Measurements from ENCODE around the gene RTKN2. TPM values are rescaled to one million over a fixed set of nuclear protein-coding genes. Genes with fewer than 3 reads are reported as not detected.

Gene RTKN2
- total and polyA plus RNA-seq, 2 of the 4 experiments (the other 2 are of a cell fraction), result 0.75 to 0.90 TPM

- H3K4ac ChIP-seq (ENCODE audit: low read depth, low read length), result no peak overlapping the region
- H3K9me1 ChIP-seq (ENCODE audit: insufficient read depth, low read length), result no peaks in the 10 kb centered on the region
- ATAC-seq (ENCODE audit: low read depth), result no peak
- no peak overlapping the region for H2AK9ac ChIP-seq (replicated peaks; ENCODE audit: low read depth, low read length, poor library complexity)
- H2BK15ac ChIP-seq (ENCODE audit: low read depth, low read length), result 0 out of 3 replicates have a peak overlapping the region, but pooled peaks have one; percentile 48
- H2AK5ac ChIP-seq (ENCODE audit: low read depth, low read length), result peak overlapping the region; percentile 31; the same call in 1 of the 2 replicates
- TF ChIP-seq MXI1 (IDR thresholded peaks at IDR 0.05; ENCODE audit: borderline replicate concordance, low read depth, low read length) (no peak), RCOR1 (IDR thresholded peaks at IDR 0.05; ENCODE audit: insufficient replicate concordance, low read length) (no peak), CHD1 (IDR thresholded peaks at IDR 0.05; ENCODE audit: low read depth, low read length) (no peak), BHLHE40 (IDR thresholded peaks at IDR 0.05; ENCODE audit: low read depth, low read length) (no peak), USF2 (IDR thresholded peaks at IDR 0.05; ENCODE audit: low read depth, low read length) (no peak), RAD21 (IDR thresholded peaks at IDR 0.05; ENCODE audit: low read length) (no peak), SMC3 (IDR thresholded peaks at IDR 0.05; ENCODE audit: low read depth, low read length) (no peak), MAZ (IDR thresholded peaks at IDR 0.05; ENCODE audit: borderline replicate concordance, low read depth, low read length) (no peak), RFX5 (IDR thresholded peaks at IDR 0.05; ENCODE audit: low read depth, low read length) (no peak), NFE2L2 (IDR thresholded peaks at IDR 0.05; ENCODE audit: low read depth, low read length) (no peak)
- TF ChIP-seq, protein P1, sequence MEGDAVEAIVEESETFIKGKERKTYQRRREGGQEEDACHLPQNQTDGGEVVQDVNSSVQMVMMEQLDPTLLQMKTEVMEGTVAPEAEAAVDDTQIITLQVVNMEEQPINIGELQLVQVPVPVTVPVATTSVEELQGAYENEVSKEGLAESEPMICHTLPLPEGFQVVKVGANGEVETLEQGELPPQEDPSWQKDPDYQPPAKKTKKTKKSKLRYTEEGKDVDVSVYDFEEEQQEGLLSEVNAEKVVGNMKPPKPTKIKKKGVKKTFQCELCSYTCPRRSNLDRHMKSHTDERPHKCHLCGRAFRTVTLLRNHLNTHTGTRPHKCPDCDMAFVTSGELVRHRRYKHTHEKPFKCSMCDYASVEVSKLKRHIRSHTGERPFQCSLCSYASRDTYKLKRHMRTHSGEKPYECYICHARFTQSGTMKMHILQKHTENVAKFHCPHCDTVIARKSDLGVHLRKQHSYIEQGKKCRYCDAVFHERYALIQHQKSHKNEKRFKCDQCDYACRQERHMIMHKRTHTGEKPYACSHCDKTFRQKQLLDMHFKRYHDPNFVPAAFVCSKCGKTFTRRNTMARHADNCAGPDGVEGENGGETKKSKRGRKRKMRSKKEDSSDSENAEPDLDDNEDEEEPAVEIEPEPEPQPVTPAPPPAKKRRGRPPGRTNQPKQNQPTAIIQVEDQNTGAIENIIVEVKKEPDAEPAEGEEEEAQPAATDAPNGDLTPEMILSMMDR (conservative IDR thresholded peaks at IDR 0.05; ENCODE audit: low read depth, low read length), result no peak
- no TSS peak for BruUV-seq (replicated peaks)
- CTCF ChIA-PET, result no interaction called here
- in situ Hi-C loops (cut with MboI; ENCODE audit: low sequenced_read_pairs) (no loop called here), intact Hi-C loops (cut with micrococcal nuclease) (no loop called here), dilution Hi-C loops (cut with HindIII; ENCODE audit: low sequenced_read_pairs, unreplicated experiment) (no loop called here)
- H3K18ac ChIP-seq (ENCODE audit: low read depth, low read length), result peak overlapping the region; percentile 77; the same call in 1 of the 2 replicates
- POLR2A ChIA-PET (ENCODE audit: unreplicated experiment), result no interaction called here
- H4K91ac ChIP-seq (ENCODE audit: insufficient read depth, low read depth, low read length), result peak overlapping the region; percentile 16; the same call in 1 of the 2 replicates
- H3K4me3 ChIP-seq (ENCODE audit: insufficient read depth, low read depth, low read length), result no peak overlapping the region
- no peak overlapping the region for H3K9ac ChIP-seq (ENCODE audit: low read depth, low read length)
- no peaks in the 10 kb centered on the region for H3K36me3 ChIP-seq (ENCODE audit: control insufficient read depth, insufficient read depth, low read length)
- peaks cover 5% of the 10 kb centered on the region for H3K4me1 ChIP-seq (ENCODE audit: control insufficient read depth, insufficient read depth, low read length)
- H4K5ac ChIP-seq (ENCODE audit: low read depth, low read length), result peak overlapping the region; percentile 67
- H4K20me1 ChIP-seq (ENCODE audit: insufficient read depth, low read length), result no peaks in the 10 kb centered on the region
- no peak overlapping the region for H2BK20ac ChIP-seq (ENCODE audit: low read depth, low read length)
- H3K27ac ChIP-seq (ENCODE audit: insufficient read depth, low read length), result no peak overlapping the region; the same call in 1 of the 2 replicates
- H3K79me1 ChIP-seq (ENCODE audit: low read depth in 1 of 2, low read length in 2 of 2), result no peaks in the 10 kb centered on the region
- H3K14ac ChIP-seq (replicated peaks; ENCODE audit: low read depth, low read length), result no peak overlapping the region
- H3K4me2 ChIP-seq (ENCODE audit: low read depth, low read length), result no peak overlapping the region
- no peak for DNase-seq
- peaks cover 2% of the 10 kb centered on the region; the same call in 1 of the 2 replicates for H3K9me3 ChIP-seq (ENCODE audit: control insufficient read depth, insufficient read depth, low read length)
- H2BK120ac ChIP-seq (ENCODE audit: low read depth, low read length), result no peak overlapping the region
- no peak overlapping the region for H3K23ac ChIP-seq (ENCODE audit: low read depth, low read length)
- WGBS, 2 experiments (ENCODE audit: extremely low coverage in 2 of 2, insufficient read length in 1 of 2), result 79% methylated on average over 2 of the region's 2 CpGs; no CpG with 5 or more reads in 1 of the 2 experiments
- H4K8ac ChIP-seq (ENCODE audit: low read depth in 2 of 2, low read length in 2 of 2), result no peak overlapping the region
- H2AFZ ChIP-seq (replicated peaks; ENCODE audit: low read length, poor library complexity), result no peak overlapping the region
- H3K27me3 ChIP-seq (ENCODE audit: control insufficient read depth, insufficient read depth, low read length), result no peaks in the 10 kb centered on the region
- H2BK5ac ChIP-seq (ENCODE audit: low read depth, low read length, poor library complexity, severe bottlenecking), result no peak overlapping the region
- no peak overlapping the region for H3K56ac ChIP-seq (ENCODE audit: extremely low read depth, insufficient read depth, low read length)
Observed at GRCh38 chr10:62154231-62154630, 114.4 kb downstream of the RTKN2 start.

Data from IMR-90 (cell line).